GM10248 (cell line): Measurements from ENCODE around the gene FBXW7.
A peak's percentile ranks its signal among the peaks of the same experiment; 100 is the strongest.

Experiments
- CTCF ChIA-PET: fragments of 300-600 bp; sonication (Branson Sonifier 250); formaldehyde crosslinking; extraction: SDS; loops from one replicate; lab custom pipeline; 2021; ENCODE audit warnings: antibody characterized with exemption; lab: Yijun Ruan, JAX
- POLR2A ChIA-PET: fragments of 350-650 bp; sonication (Branson Sonifier 250); formaldehyde crosslinking; extraction: SDS; loops from one replicate; lab custom pipeline; 2020; ENCODE audit warnings: antibody characterized with exemption; lab: Yijun Ruan, JAX
- DNase-seq: peaks from one replicate; pipeline ENCODE4 v3.0.0; 2012; ENCODE audit errors: extremely low spot score
- TF ChIP-seq, protein P1 (sequence below): IDR thresholded peaks from 2 replicates; pipeline ENCODE4 v1.5.1; 2012; ENCODE audit warnings: mild to moderate bottlenecking, low read depth; ENCODE audit errors: extremely low read depth, missing control alignments, control extremely low read depth

The FBXW7 gene

DNA sequence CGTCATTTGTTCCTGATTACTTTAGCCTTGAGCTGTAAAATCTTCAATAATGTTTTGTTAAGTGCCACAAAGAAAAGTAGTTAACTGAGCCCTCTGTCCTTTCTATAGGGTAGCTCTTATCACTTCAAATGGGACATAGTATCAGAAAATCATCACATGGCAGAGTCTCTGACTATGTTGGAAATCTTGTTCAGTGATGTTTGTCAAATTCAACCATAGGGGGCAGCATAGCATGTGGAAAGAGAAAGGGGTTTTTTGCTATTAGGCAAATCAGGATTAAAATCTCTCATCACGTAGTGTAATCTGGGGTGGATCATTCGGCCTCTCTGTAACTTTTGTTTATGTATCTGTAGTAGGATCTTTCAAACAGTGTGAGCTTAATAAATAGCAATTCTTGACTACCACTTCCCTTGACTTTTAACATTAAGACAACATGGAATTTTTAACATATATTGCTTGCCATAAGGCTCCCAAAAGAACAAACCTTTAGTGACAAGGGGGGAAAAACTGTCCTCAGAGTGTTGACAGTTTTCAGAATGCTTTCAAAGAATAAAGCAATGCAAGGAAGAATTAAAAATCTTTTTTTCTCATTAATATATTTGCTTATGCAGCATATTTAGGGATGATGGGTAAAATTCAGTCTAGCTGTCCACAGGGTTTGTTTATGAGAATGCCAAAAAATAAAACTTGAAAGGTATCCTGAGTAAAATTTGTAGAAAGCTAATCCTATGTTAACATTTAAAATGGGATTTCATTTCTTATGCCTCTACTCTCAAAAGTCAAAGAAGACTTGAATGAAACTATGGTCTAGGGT, 127.2 kb downstream of the FBXW7 start:
- CTCF ChIA-PET: interaction anchor here (0.7 to 4.0 kb wide), 20 partner anchors 8 to 327 kb away, joined by 3 to 57 read pairs (median 4); no protein-coding TSS in a partner anchor
- POLR2A ChIA-PET: no interaction called here
- peak; percentile 23 for DNase-seq
- TF ChIP-seq, protein P1, sequence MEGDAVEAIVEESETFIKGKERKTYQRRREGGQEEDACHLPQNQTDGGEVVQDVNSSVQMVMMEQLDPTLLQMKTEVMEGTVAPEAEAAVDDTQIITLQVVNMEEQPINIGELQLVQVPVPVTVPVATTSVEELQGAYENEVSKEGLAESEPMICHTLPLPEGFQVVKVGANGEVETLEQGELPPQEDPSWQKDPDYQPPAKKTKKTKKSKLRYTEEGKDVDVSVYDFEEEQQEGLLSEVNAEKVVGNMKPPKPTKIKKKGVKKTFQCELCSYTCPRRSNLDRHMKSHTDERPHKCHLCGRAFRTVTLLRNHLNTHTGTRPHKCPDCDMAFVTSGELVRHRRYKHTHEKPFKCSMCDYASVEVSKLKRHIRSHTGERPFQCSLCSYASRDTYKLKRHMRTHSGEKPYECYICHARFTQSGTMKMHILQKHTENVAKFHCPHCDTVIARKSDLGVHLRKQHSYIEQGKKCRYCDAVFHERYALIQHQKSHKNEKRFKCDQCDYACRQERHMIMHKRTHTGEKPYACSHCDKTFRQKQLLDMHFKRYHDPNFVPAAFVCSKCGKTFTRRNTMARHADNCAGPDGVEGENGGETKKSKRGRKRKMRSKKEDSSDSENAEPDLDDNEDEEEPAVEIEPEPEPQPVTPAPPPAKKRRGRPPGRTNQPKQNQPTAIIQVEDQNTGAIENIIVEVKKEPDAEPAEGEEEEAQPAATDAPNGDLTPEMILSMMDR: peak; percentile 33

DNA sequence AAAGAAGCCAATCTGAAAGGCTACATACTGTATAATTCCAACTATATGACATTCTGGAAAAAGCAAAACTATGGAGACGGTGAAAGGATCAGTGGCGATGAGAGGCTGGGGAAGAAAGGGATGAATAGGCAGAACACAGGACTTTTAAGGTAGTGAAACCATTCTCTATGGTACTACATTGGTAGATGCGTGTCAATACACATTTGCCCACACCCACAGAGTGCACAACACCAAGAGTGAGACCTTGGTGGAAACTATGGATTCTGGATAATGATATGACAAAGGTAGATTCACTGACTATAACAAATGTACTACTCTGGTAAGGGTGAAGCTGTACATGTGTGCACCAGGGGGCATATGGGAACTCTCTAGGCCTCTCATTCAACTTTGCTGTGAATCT, 134.5 kb downstream of the FBXW7 start:
- CTCF ChIA-PET: interaction anchor here (0.9 to 3.1 kb wide), 5 partner anchors 8 to 378 kb away, joined by 3 to 11 read pairs (median 3); partner anchors contain the start of genes ARFIP1 and TIGD4
- TF ChIP-seq, protein P1: no peak
- POLR2A ChIA-PET: no interaction called here
- DNase-seq: no peak

DNA sequence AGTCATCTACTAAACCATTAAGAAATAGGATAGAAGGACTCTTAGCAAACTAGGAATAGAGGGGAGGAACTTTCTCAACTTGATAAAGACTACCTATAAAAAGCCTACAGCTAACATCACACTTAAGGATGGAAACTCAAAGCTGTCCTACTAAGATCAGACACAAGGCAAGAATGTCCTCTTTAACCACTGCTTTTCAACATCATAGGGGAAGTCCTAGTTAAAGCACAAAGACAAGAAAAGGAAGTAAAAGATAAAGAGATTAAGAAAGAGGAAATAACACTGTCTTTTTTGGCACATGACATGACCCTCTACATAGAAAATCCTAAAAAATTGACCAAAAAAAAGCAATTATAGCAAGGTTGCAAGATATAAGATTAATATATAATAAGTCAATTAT, 136.6 kb downstream of the FBXW7 start:
- ChIA-PET CTCF (interaction anchor here (0.9 to 3.1 kb wide), 3 partner anchors 10 to 29 kb away, joined by 3 to 11 read pairs (median 3); no protein-coding TSS in a partner anchor), POLR2A (no interaction called here)
- TF ChIP-seq, protein P1: no peak
- peak; percentile 19 for DNase-seq

DNA sequence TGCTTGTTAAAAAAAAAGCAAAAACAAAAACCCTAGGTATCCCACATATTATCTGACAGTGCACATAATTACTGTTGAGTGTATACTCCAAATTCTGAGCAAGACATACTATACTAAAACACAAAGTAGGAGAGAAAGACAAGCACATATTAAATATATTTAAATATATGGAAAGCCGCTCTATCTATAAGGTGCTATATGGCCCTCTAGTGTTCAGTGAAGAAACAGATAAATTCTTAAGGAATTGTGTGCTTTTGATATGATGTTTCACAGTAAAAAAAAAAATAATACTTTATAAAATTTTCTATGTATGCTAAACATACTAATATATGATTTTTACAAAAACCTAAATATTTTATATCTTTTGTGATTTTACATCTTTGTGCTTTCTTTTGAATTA, 137.8 kb downstream of the FBXW7 start:
- ChIA-PET POLR2A (no interaction called here), CTCF (interaction anchor here (1.3 to 1.5 kb wide), 2 partner anchors 9 to 11 kb away, joined by 4 to 5 read pairs; no protein-coding TSS in a partner anchor)
- TF ChIP-seq, protein P1: no peak
- DNase-seq: no peak

DNA sequence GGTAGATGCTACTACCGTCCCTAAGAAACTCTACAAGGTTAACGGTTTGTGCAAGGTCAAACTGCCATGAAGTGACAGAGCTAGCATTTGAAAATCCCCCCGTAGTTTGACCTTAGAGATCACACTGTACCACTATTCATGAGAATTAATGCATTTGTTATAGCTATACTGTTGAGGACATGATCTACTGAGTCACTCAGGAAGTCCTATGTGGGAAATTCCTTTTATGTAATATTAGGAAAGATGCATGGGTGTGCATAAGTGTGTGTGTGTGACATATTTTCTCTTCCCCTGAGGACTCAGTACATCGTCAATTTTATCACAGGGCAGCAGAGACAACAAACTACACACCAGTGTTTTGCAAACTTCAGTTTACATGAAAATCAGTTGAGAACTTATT, 141.1 kb downstream of the FBXW7 start:
- TF ChIP-seq, protein P1: no peak

DNA sequence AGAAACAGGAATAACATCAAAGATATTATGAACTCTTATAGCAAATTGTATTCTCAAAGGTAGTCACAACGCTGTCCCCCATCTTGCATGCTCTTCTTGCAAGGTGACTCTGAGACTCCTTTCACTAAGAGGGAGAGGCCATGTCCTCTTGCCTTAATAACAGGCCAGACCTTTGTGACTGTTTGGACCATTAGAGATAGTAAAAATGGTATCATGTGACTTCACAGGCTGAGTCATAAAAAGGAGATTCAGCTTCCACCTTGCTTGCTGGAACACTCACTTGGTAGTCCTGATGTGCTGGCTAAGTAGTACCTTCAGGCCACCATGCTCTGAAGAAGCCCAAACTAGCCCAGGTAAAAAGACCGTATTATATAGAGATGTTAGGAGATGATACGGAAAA, 143.8 kb downstream of the FBXW7 start:
- ChIA-PET POLR2A (no interaction called here), CTCF (interaction anchor here (1.1 to 3.3 kb wide), 2 partner anchors 9 to 16 kb away, joined by 3 to 16 read pairs; no protein-coding TSS in a partner anchor)
- no peak for DNase-seq
- TF ChIP-seq, protein P1: no peak

More for the DNA sequence above, 141.1 kb downstream of the FBXW7 start:
- POLR2A ChIA-PET: no interaction called here
- DNase-seq: no peak
- CTCF ChIA-PET: interaction anchor here (1.0 to 2.1 kb wide), 5 partner anchors 8 to 60 kb away, joined by 3 to 11 read pairs (median 3); no protein-coding TSS in a partner anchor
